Kidney tubule cell (primary cell): ENCODE data around the gene RNF223.

ENCODE experiments used
- DNase-seq: peaks from one replicate; pipeline ENCODE4 v3.0.0-alpha.2; 2018; ENCODE audit warnings: low spot score

Gene RNF223

DNA sequence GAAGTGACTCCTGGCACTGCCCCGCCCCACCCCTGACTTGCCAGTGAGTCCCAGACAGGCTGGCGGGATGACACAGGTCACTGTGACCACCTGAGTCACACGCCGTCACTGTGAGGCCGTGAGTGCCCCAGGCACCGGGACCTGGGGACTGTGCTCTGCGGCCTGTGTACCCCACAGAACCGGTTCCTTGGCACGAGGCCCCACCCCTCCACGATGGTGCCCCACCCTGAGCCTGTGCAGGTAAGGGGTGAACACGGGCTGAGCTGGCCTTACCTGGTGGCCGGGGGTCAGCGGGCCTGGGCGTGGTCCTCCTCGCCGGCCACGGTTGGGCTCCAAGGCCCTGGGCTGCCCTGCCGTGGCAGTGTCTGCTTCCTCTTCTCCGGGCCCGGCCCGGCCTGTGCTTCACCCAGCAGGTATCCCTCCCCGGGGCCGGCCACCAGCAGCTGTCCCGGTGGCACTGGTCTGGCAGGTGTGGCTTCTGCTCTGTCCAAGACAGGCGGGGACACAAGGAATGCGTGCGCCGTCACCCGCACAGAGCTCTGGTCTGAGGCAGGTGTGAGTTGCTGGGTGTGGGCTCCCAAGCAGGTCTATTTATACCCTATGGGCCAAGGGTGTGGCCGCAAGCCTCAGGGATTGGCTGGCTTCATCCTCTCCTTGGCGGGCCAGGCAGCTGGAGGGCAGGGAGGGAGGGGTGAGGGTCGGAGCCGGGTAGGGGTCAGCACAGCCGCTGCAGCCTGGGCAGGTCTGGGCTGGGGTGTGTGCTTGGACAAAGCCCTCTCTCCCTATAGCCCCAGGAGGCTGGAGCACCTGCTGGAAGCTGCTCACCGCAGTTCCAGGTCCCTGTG, at the start of gene RNF223:
TSS of gene RNF223 (minus strand) at position 564 of the 845 bp plus-strand sequence. CDS start 1,740 bp downstream, outside the sequence.
- peak; percentile 81 for DNase-seq

GRCh38 chr1:1122981-1123480, 48.9 kb upstream of the RNF223 start:
- no peak for DNase-seq

GRCh38 chr1:1122078-1122811, 48.1 kb upstream of the RNF223 start:
- peak; percentile 77 for DNase-seq

DNA sequence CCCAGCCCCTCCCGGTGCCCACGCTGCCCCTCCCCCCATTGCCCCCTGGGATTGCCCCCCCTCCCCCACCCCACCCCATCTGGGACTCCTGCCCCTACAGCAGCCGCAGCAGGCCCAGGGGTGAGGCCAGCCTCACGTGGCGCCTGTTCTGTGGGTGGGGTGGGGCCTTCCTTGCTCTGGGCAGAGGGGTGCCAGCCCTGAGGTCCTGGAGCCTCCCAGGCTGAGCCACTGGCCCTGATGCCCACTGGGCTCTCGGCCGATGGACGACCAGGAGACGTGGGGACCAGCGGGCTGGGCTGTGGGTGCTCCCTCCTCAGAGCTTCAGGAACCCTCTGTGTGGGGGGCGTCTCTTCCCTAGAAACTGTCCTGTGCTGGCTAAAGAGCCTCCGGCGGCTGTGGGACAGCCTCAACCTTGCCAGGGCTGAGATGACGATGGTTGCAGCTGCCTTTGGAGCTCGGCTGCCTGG, 47.5 kb upstream of the RNF223 start:
- no peak for DNase-seq

GRCh38 chr1:1120866-1121591, 46.9 kb upstream of the RNF223 start:
- DNase-seq, result no peak

DNA sequence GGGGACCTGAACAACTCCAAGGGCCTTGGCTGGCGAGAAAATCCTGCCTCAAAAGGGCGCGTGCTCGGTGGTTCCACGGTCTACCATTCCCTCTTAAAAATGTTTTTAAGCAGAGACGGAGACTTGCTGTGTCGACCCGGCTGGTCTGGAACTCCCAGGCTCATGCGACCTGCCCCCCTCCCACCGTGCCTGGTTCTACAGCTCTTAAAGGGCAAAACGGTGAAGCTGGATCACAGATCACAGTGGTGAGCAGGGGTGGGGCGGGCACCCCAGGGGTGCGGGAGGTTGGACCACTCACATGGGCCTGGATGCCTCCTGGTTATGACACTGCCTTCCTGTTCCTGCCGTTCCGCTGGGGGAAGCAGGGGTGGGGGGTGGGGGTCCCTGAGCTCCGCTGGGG, 46.0 kb upstream of the RNF223 start:
- no peak for DNase-seq

- no peak for DNase-seq
These were observed 45.3 kb upstream of the RNF223 start for GRCh38 chr1:1119272-1119890.

GRCh38 chr1:1118876-1119220, 44.7 kb upstream of the RNF223 start:
- DNase-seq, result no peak

- no peak for DNase-seq
These were observed 44.1 kb upstream of the RNF223 start for GRCh38 chr1:1118011-1118875.

- no peak for DNase-seq
These were observed 43.3 kb upstream of the RNF223 start for GRCh38 chr1:1117469-1117831.

DNA sequence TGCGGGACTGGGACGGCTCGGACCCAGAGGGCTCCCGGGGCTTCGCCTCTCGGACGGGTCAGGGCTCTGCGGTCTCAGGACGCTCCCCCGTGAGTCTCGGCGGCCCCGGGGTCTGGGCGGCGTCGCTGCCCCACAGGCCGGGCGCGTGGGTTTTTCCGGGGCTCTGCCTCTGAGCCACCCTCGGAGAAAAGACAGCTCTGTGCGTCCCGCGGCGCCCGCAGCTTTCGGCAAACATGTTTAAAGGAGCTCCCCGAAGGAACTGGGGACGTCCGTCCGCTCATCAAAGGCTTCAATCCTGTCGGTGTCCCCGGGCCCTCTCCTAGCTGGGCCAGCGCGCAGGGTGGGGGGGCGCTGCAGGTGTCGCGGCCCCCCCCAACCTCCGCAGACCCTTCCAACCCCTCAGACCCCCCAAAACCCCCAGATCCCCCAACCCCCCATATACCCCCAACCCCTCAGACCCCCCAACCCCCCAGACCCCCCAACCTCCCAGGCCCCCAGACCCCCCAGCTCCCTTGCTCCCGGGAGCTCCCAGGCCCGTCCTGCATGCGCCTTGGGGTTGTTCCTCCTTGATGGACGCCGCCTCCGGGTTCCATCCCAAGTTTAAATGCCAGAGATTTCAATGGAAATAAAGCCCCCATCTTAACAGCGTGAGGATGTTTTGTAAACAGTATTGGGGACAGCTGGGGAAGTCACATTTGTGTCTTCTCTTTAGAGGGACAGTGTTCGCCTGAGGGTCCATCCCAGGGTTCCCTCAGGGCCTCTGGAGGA, 42.8 kb upstream of the RNF223 start:
- peak; percentile 19 for DNase-seq

GRCh38 chr1:1115786-1116700, 41.9 kb upstream of the RNF223 start, which contains the start of gene C1orf159:
Gene C1orf159 (minus strand): TSS chr1:1116089. CDS start chr1:1091543, 24,546 bp downstream.
- DNase-seq, result peak; percentile 99

GRCh38 chr1:1115136-1115785, 41.2 kb upstream of the RNF223 start:
- DNase-seq, result no peak

DNA sequence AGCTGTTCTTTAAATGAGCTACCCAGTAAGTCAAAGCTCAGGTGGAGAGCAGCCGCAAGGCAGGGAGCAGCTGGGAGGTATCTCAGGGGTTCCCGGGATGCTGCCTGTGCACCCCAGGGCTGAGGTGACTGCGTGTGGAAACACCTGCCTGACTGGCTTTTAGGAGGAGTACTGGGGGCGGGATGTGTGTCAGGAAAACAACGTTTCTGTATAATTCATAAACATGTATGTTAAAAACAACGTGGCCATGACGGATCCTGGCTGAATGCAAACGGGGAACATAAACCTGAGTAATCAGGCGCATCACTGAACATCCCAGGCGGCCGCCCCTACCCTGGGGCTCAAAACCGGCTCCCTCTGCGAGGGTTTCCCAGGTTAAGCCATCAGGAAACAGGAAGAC, 40.3 kb upstream of the RNF223 start:
- no peak for DNase-seq

- DNase-seq, result no peak
These were observed 38.3 kb upstream of the RNF223 start for GRCh38 chr1:1112237-1112985.

GRCh38 chr1:1111516-1112236, 37.6 kb upstream of the RNF223 start:
- no peak for DNase-seq

GRCh38 chr1:1110561-1110971, 36.5 kb upstream of the RNF223 start:
- no peak for DNase-seq
